ENCODE results near the gene EFCC1. TPM values are rescaled to one million over a fixed set of nuclear protein-coding genes. Genes with fewer than 3 reads are reported as not detected.

The EFCC1 gene
- total and polyA plus RNA-seq, 2 of the 13 experiments (the other 11 are each of a cell fraction or from before 2014, with no cell fraction given): not detected

DNA sequence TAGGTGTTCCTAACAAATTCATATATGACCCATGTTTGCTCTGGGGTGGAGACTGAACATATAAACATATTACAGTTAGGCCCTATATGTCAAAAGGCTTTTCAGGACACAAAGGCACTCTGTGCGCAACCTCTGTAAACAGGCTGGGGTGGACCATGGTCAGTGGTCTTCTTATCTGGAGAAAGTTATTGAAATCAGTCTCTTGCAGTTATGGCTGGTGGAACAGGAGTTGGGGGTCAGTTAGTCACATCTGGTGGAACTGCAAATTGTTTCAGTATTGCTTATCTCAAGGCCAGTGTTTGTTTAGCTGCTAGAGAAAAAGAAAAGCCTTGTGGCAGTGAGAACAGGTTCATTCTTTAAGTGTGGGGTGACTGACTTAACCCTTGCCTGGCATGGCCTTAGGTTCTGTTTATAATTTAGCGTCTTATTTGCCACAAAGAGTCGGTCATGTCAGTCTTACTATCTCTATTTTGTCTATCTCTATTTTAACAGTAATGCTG, 53.6 kb downstream of the EFCC1 start (continued):
- TF ChIP-seq, protein P1, sequence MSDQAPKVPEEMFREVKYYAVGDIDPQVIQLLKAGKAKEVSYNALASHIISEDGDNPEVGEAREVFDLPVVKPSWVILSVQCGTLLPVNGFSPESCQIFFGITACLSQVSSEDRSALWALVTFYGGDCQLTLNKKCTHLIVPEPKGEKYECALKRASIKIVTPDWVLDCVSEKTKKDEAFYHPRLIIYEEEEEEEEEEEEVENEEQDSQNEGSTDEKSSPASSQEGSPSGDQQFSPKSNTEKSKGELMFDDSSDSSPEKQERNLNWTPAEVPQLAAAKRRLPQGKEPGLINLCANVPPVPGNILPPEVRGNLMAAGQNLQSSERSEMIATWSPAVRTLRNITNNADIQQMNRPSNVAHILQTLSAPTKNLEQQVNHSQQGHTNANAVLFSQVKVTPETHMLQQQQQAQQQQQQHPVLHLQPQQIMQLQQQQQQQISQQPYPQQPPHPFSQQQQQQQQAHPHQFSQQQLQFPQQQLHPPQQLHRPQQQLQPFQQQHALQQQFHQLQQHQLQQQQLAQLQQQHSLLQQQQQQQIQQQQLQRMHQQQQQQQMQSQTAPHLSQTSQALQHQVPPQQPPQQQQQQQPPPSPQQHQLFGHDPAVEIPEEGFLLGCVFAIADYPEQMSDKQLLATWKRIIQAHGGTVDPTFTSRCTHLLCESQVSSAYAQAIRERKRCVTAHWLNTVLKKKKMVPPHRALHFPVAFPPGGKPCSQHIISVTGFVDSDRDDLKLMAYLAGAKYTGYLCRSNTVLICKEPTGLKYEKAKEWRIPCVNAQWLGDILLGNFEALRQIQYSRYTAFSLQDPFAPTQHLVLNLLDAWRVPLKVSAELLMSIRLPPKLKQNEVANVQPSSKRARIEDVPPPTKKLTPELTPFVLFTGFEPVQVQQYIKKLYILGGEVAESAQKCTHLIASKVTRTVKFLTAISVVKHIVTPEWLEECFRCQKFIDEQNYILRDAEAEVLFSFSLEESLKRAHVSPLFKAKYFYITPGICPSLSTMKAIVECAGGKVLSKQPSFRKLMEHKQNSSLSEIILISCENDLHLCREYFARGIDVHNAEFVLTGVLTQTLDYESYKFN (CRISPR knock-in tag; conservative IDR thresholded peaks at IDR 0.05): peak; percentile 79
- TF ChIP-seq, protein P2, sequence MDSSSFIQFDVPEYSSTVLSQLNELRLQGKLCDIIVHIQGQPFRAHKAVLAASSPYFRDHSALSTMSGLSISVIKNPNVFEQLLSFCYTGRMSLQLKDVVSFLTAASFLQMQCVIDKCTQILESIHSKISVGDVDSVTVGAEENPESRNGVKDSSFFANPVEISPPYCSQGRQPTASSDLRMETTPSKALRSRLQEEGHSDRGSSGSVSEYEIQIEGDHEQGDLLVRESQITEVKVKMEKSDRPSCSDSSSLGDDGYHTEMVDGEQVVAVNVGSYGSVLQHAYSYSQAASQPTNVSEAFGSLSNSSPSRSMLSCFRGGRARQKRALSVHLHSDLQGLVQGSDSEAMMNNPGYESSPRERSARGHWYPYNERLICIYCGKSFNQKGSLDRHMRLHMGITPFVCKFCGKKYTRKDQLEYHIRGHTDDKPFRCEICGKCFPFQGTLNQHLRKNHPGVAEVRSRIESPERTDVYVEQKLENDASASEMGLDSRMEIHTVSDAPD (CRISPR knock-in tag; IDR thresholded peaks at IDR 0.05): peak; percentile 43; the same call in 1 of the 2 replicates
- TF ChIP-seq MYC (CRISPR knock-in tag; IDR thresholded peaks at IDR 0.05; ENCODE audit: borderline replicate concordance) (no peak), JUN (CRISPR knock-in tag; IDR thresholded peaks at IDR 0.05) (0 out of 2 replicates have a peak, but pooled peaks have one; percentile 17), ZFX (CRISPR knock-in tag; IDR thresholded peaks at IDR 0.05; ENCODE audit: low read depth) (0 out of 2 replicates have a peak, but pooled peaks have one; percentile 18), FOXA3 (CRISPR knock-in tag; IDR thresholded peaks at IDR 0.05) (peak; percentile 69), FOXA1 (IDR thresholded peaks at IDR 0.05) (no peak), FOXA1 (CRISPR knock-in tag; IDR thresholded peaks at IDR 0.05) (peak; percentile 81), KLF16 (CRISPR knock-in tag; IDR thresholded peaks at IDR 0.05) (no peak), ZBTB7A (CRISPR knock-in tag; IDR thresholded peaks at IDR 0.05) (peak; percentile 68; the same call in 1 of the 2 replicates), ISL2 (CRISPR knock-in tag; IDR thresholded peaks at IDR 0.05) (peak; percentile 68), FOXJ3 (CRISPR knock-in tag; IDR thresholded peaks at IDR 0.05; ENCODE audit: borderline replicate concordance) (no peak; the same call in 1 of the 2 replicates)
- TF ChIP-seq, protein P3, sequence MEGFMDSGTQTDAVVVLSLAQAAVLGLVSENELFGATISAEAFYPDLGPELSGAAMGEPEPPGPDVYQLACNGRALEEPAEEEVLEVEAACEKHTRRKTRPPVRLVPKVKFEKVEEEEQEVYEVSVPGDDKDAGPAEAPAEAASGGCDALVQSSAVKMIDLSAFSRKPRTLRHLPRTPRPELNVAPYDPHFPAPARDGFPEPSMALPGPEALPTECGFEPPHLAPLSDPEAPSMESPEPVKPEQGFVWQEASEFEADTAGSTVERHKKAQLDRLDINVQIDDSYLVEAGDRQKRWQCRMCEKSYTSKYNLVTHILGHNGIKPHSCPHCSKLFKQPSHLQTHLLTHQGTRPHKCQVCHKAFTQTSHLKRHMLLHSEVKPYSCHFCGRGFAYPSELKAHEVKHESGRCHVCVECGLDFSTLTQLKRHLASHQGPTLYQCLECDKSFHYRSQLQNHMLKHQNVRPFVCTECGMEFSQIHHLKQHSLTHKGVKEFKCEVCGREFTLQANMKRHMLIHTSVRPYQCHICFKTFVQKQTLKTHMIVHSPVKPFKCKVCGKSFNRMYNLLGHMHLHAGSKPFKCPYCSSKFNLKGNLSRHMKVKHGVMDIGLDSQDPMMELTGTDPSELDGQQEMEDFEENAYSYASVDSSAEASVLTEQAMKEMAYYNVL (CRISPR knock-in tag; IDR thresholded peaks at IDR 0.05; ENCODE audit: borderline replicate concordance): peak; percentile 19; the same call in 1 of the 2 replicates
- TF ChIP-seq, protein P4, sequence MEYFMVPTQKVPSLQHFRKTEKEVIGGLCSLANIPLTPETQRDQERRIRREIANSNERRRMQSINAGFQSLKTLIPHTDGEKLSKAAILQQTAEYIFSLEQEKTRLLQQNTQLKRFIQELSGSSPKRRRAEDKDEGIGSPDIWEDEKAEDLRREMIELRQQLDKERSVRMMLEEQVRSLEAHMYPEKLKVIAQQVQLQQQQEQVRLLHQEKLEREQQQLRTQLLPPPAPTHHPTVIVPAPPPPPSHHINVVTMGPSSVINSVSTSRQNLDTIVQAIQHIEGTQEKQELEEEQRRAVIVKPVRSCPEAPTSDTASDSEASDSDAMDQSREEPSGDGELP (IDR thresholded peaks at IDR 0.05; ENCODE audit: borderline replicate concordance, low read depth): 0 out of 2 replicates have a peak, but pooled peaks have one; percentile 22
- TF ChIP-seq, protein P5, sequence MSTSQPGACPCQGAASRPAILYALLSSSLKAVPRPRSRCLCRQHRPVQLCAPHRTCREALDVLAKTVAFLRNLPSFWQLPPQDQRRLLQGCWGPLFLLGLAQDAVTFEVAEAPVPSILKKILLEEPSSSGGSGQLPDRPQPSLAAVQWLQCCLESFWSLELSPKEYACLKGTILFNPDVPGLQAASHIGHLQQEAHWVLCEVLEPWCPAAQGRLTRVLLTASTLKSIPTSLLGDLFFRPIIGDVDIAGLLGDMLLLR (CRISPR knock-in tag; IDR thresholded peaks at IDR 0.05): no peak
- TF ChIP-seq, protein P6, sequence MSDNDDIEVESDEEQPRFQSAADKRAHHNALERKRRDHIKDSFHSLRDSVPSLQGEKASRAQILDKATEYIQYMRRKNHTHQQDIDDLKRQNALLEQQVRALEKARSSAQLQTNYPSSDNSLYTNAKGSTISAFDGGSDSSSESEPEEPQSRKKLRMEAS (IDR thresholded peaks at IDR 0.05): peak; percentile 30; the same call in 1 of the 2 replicates
- TF ChIP-seq, protein P7, sequence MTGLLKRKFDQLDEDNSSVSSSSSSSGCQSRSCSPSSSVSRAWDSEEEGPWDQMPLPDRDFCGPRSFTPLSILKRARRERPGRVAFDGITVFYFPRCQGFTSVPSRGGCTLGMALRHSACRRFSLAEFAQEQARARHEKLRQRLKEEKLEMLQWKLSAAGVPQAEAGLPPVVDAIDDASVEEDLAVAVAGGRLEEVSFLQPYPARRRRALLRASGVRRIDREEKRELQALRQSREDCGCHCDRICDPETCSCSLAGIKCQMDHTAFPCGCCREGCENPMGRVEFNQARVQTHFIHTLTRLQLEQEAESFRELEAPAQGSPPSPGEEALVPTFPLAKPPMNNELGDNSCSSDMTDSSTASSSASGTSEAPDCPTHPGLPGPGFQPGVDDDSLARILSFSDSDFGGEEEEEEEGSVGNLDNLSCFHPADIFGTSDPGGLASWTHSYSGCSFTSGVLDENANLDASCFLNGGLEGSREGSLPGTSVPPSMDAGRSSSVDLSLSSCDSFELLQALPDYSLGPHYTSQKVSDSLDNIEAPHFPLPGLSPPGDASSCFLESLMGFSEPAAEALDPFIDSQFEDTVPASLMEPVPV (CRISPR knock-in tag; IDR thresholded peaks at IDR 0.05): peak; percentile 34; the same call in 1 of the 2 replicates

Measured in HepG2 (cell line).